Panc1 (cell line): Measurements from ENCODE around the gene ALDH1A3.

ENCODE experiments used
- POLR2AphosphoS5 ChIP-seq: IDR thresholded peaks from 2 replicates; pipeline ENCODE4 v1.6.1; 2012; ENCODE audit warnings: mild to moderate bottlenecking, low read depth, low read length, moderate library complexity
- TCF7L2 ChIP-seq: IDR thresholded peaks from 2 replicates; pipeline ENCODE4 v1.6.1; 2011; ENCODE audit warnings: mild to moderate bottlenecking, low read depth, low read length, inconsistent platforms
- TF ChIP-seq, protein P1 (sequence below): fragments of 450-650 bp; IDR thresholded peaks from 2 replicates; pipeline ENCODE4 v1.5.1; 2017; ENCODE audit warnings: mild to moderate bottlenecking

DNA sequence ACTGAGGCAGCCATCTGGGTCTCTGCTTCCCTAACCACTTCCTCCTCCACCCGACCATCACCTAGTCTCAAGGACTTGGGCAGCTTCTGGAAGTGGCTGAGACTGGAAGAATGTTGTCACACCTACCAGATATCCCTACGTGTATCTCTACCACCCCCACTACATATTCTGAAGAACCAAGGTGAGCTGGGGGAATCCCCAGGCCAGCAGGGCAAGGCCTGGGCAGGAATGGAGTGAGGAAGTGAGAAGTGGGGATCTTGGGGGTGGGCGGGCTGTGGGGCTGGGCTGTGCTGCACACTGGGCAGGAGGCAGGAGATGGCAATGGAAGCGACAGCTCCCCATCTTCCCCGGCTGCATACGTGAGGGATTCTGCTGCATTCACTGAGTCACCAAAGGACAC, 17.5 kb upstream of the ALDH1A3 start:
- TF ChIP-seq POLR2AphosphoS5 = no peak
- TF ChIP-seq, protein P1, sequence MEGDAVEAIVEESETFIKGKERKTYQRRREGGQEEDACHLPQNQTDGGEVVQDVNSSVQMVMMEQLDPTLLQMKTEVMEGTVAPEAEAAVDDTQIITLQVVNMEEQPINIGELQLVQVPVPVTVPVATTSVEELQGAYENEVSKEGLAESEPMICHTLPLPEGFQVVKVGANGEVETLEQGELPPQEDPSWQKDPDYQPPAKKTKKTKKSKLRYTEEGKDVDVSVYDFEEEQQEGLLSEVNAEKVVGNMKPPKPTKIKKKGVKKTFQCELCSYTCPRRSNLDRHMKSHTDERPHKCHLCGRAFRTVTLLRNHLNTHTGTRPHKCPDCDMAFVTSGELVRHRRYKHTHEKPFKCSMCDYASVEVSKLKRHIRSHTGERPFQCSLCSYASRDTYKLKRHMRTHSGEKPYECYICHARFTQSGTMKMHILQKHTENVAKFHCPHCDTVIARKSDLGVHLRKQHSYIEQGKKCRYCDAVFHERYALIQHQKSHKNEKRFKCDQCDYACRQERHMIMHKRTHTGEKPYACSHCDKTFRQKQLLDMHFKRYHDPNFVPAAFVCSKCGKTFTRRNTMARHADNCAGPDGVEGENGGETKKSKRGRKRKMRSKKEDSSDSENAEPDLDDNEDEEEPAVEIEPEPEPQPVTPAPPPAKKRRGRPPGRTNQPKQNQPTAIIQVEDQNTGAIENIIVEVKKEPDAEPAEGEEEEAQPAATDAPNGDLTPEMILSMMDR = no peak
- no peak for TF ChIP-seq TCF7L2
